ENCODE data around the gene NIPBL.

DNA sequence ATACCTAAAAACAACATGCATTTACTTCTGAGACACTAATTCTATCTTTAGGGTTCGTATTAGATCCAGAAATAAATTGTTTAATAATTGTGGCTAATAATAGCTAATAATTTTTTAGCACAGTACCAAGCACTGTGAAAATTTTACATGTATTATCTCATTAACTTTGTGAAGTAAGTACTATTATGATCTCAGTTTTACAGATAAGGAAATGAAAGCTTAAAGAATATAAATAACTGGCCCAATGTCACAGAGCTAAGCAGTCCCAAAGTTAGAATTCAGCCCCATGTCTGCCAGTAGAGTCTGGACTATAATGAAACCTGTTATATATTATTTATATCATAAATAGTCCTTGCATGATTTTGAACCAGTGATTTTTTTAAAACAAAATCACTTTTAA, 163.3 kb downstream of the NIPBL start:
- TF ChIP-seq CTCF (conservative IDR thresholded peaks at IDR 0.05 in 1 of 2, IDR thresholded peaks at IDR 0.05 in 1 of 2; ENCODE audit: low read depth in 1 of 2, low read length in 2 of 2) (no peak), EZH2 (IDR thresholded peaks at IDR 0.05; ENCODE audit: low read length, missing control alignments) (no peak)
